HPDE6-E6E7 (cell line): Measurements from ENCODE around the gene NOS3.

ENCODE experiments used
- DNase-seq: peaks from one replicate; pipeline ENCODE4 v3.0.0; 2011; ENCODE audit warnings: missing footprints; ENCODE audit errors: extremely low spot score

NOS3 gene

GRCh38 chr7:151058781-151059366 lies 68.1 kb downstream of the NOS3 start:
- DNase-seq: no peak

GRCh38 chr7:151059367-151060112 lies 68.7 kb downstream of the NOS3 start, which contains the start of gene SLC4A2:
SLC4A2 (plus strand) TSS chr7:151059589; CDS start chr7:151061988, 2,399 bp downstream.
- DNase-seq: peak; percentile 69

- DNase-seq: no peak
Measured at GRCh38 chr7:151060113-151060415, 69.2 kb downstream of the NOS3 start.

- no peak for DNase-seq
Measured at GRCh38 chr7:151060416-151061212, 69.8 kb downstream of the NOS3 start.

- no peak for DNase-seq
Measured at GRCh38 chr7:151061213-151062110, 70.6 kb downstream of the NOS3 start.

- DNase-seq: no peak
Measured at GRCh38 chr7:151062111-151062398, 71.2 kb downstream of the NOS3 start.

GRCh38 chr7:151062399-151063211 lies 71.8 kb downstream of the NOS3 start:
- no peak for DNase-seq

- no peak for DNase-seq
Measured at GRCh38 chr7:151063212-151063561, 72.4 kb downstream of the NOS3 start.
